ENCODE data around the gene PIK3R3. TPM values are rescaled to one million over a fixed set of nuclear protein-coding genes. Genes with fewer than 3 reads are reported as not detected.

Gene PIK3R3
- total RNA-seq, 1 experiment from 2014 or later, result 1.6 TPM

DNA sequence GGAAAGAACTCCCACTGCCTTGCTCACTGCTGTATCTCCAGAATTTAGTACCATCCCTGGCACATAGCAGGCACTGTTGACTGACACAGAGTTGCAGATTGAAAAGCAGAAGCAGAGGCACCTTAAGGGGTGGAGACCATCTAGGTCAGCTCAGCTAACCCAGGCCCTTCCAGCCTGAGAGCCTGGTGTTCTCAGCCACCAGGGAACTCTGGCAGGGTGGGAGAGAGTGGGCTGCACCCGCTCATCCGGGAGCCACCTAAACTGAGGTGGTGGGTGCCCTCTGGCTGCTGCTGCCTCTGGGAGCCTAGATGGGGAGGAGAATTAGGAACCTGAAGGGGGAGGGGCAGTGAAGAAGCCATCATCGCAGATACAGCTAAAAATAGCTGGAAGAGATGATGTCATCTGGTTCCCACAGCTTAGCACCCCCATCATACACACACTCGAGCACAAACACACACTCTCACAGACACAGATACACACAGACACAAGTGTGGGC, 41.0 kb upstream of the PIK3R3 start:
- no peaks in the 10 kb centered on the region for H3K36me3 ChIP-seq (ENCODE audit: control insufficient read depth in 1 of 2, insufficient read depth in 2 of 2, low read length in 2 of 2)
- no peak overlapping the region for H2AFZ ChIP-seq (ENCODE audit: low read depth, low read length, poor library complexity, severe bottlenecking)
- H3K9me2 ChIP-seq (ENCODE audit: insufficient read depth), result no peaks in the 10 kb centered on the region
- TF ChIP-seq, protein P1, sequence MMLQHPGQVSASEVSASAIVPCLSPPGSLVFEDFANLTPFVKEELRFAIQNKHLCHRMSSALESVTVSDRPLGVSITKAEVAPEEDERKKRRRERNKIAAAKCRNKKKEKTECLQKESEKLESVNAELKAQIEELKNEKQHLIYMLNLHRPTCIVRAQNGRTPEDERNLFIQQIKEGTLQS (IDR thresholded peaks at IDR 0.05), result no peak
- TF ChIP-seq YY1 (IDR thresholded peaks at IDR 0.05; ENCODE audit: extremely low read depth, insufficient replicate concordance, low read depth, low read length) (no peak), CBX3 (IDR thresholded peaks at IDR 0.05; ENCODE audit: low read depth) (no peak), CEBPB (IDR thresholded peaks at IDR 0.05; ENCODE audit: low read depth) (no peak), JUND (IDR thresholded peaks at IDR 0.05) (no peak), EZH2 (IDR thresholded peaks at IDR 0.05) (no peak), ZFX (IDR thresholded peaks at IDR 0.05) (no peak), SP1 (IDR thresholded peaks at IDR 0.05; ENCODE audit: low read depth) (no peak), SRF (IDR thresholded peaks at IDR 0.05; ENCODE audit: low read depth) (no peak), EGR1 (IDR thresholded peaks at IDR 0.05; ENCODE audit: low read depth) (no peak), SIN3A (IDR thresholded peaks at IDR 0.05; ENCODE audit: low read depth) (no peak), RAD21 (IDR thresholded peaks at IDR 0.05; ENCODE audit: low read depth) (no peak)
- TF ChIP-seq, protein P2, sequence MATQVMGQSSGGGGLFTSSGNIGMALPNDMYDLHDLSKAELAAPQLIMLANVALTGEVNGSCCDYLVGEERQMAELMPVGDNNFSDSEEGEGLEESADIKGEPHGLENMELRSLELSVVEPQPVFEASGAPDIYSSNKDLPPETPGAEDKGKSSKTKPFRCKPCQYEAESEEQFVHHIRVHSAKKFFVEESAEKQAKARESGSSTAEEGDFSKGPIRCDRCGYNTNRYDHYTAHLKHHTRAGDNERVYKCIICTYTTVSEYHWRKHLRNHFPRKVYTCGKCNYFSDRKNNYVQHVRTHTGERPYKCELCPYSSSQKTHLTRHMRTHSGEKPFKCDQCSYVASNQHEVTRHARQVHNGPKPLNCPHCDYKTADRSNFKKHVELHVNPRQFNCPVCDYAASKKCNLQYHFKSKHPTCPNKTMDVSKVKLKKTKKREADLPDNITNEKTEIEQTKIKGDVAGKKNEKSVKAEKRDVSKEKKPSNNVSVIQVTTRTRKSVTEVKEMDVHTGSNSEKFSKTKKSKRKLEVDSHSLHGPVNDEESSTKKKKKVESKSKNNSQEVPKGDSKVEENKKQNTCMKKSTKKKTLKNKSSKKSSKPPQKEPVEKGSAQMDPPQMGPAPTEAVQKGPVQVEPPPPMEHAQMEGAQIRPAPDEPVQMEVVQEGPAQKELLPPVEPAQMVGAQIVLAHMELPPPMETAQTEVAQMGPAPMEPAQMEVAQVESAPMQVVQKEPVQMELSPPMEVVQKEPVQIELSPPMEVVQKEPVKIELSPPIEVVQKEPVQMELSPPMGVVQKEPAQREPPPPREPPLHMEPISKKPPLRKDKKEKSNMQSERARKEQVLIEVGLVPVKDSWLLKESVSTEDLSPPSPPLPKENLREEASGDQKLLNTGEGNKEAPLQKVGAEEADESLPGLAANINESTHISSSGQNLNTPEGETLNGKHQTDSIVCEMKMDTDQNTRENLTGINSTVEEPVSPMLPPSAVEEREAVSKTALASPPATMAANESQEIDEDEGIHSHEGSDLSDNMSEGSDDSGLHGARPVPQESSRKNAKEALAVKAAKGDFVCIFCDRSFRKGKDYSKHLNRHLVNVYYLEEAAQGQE (IDR thresholded peaks at IDR 0.05; ENCODE audit: low read depth), result no peak
- TF ChIP-seq, protein P3, sequence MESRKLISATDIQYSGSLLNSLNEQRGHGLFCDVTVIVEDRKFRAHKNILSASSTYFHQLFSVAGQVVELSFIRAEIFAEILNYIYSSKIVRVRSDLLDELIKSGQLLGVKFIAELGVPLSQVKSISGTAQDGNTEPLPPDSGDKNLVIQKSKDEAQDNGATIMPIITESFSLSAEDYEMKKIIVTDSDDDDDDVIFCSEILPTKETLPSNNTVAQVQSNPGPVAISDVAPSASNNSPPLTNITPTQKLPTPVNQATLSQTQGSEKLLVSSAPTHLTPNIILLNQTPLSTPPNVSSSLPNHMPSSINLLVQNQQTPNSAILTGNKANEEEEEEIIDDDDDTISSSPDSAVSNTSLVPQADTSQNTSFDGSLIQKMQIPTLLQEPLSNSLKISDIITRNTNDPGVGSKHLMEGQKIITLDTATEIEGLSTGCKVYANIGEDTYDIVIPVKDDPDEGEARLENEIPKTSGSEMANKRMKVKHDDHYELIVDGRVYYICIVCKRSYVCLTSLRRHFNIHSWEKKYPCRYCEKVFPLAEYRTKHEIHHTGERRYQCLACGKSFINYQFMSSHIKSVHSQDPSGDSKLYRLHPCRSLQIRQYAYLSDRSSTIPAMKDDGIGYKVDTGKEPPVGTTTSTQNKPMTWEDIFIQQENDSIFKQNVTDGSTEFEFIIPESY (IDR thresholded peaks at IDR 0.05; ENCODE audit: extremely low read depth, insufficient replicate concordance, low read length), result no peak
- H3K9ac ChIP-seq (ENCODE audit: low read length), result no peak overlapping the region
- H3K4me1 ChIP-seq (ENCODE audit: control insufficient read depth in 1 of 2, insufficient read depth in 2 of 2, low read length in 2 of 2), result peaks cover 39 to 42% of the 10 kb centered on the region in 2 experiments
- intact Hi-C loops (cut with micrococcal nuclease), result no loop called here
- ChIA-PET RAD21 (ENCODE audit: low non-redundant PET in 1 of 2, low total read pairs in 2 of 2, uncharacterized antibody in 2 of 2, unreplicated experiment in 2 of 2) (no interaction called here), CTCF (interaction anchor here (1.0 to 2.1 kb wide), 2 partner anchors 50 to 138 kb away, joined by 3 to 9 read pairs; no protein-coding TSS in a partner anchor), POLR2A (interaction anchor here (0.5 to 1.4 kb wide), 2 partner anchors 9 to 71 kb away, joined by 3 to 4 read pairs; no protein-coding TSS in a partner anchor)
- ATAC-seq (no peak; the same call in 1 of the 2 replicates), DNase-seq (ENCODE audit: low read depth, low spot score) (no peak)
- H3K4me3 ChIP-seq (replicated peaks in 1 of 2; ENCODE audit: low read depth in 1 of 2, low read length in 2 of 2), result no peak overlapping the region
- H3K9me3 ChIP-seq (ENCODE audit: control insufficient read depth in 1 of 2, insufficient read depth in 1 of 2, low read depth in 1 of 2, low read length in 2 of 2), result no peaks in the 10 kb centered on the region
- H4K20me1 ChIP-seq (ENCODE audit: insufficient read depth), result no peaks in the 10 kb centered on the region
- no TSS peak for BruUV-seq (replicated peaks)
- no peak overlapping the region for H3K27ac ChIP-seq (ENCODE audit: low read depth, low read length)
- no peak overlapping the region for H3K4me2 ChIP-seq (ENCODE audit: low read length)
- no peaks in the 10 kb centered on the region for H3K27me3 ChIP-seq (ENCODE audit: insufficient read depth, low read length)
- no peaks in the 10 kb centered on the region for H3K79me2 ChIP-seq (ENCODE audit: insufficient read depth, low read length)
